LNCaP clone FGC (cell line): ENCODE data around the gene MED13L.
"Not testable (repeated sequence)": the region's sequence is repeated elsewhere in the genome, so short reads cannot be mapped to it uniquely, and the experiment has no call there.

Experiments used
- DNase-seq: peaks from one replicate; pipeline ENCODE4 v3.0.0-alpha.2; 2011; ENCODE audit warnings: low read depth
- H3K4me3 ChIP-seq: 2 replicates; pipeline ENCODE4 v1.5.1; 2011; ENCODE audit warnings: mild to moderate bottlenecking, low read depth, low read length, control low read depth
- TF ChIP-seq, protein P1 (sequence below): IDR thresholded peaks from 2 replicates; pipeline ENCODE4 v1.5.1; 2012; ENCODE audit warnings: mild to moderate bottlenecking; ENCODE audit not compliant: control insufficient read depth, insufficient read depth; ENCODE audit errors: extremely low read depth

Gene MED13L

DNA sequence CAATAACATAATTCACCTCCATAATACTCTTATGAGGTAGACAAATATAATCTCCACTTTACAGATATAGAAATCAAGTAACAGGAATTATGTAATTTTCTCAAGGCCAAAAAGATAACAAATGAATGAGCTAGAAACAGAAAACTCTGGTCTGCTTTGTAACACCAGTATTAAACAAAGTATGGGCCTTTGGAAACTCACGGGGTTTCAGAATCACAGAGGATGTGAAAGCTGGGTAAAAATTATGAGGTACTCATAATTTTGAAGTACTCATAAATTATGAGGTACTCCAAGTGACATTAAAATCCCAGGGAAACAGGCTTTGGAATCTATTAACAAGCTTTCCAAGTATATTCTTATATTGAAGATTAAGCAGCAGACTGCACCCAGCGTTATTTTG lies 140.2 kb downstream of the MED13L start:
- no peak overlapping the region for H3K4me3 ChIP-seq
- TF ChIP-seq, protein P1, sequence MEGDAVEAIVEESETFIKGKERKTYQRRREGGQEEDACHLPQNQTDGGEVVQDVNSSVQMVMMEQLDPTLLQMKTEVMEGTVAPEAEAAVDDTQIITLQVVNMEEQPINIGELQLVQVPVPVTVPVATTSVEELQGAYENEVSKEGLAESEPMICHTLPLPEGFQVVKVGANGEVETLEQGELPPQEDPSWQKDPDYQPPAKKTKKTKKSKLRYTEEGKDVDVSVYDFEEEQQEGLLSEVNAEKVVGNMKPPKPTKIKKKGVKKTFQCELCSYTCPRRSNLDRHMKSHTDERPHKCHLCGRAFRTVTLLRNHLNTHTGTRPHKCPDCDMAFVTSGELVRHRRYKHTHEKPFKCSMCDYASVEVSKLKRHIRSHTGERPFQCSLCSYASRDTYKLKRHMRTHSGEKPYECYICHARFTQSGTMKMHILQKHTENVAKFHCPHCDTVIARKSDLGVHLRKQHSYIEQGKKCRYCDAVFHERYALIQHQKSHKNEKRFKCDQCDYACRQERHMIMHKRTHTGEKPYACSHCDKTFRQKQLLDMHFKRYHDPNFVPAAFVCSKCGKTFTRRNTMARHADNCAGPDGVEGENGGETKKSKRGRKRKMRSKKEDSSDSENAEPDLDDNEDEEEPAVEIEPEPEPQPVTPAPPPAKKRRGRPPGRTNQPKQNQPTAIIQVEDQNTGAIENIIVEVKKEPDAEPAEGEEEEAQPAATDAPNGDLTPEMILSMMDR = no peak
- DNase-seq = no peak

DNA sequence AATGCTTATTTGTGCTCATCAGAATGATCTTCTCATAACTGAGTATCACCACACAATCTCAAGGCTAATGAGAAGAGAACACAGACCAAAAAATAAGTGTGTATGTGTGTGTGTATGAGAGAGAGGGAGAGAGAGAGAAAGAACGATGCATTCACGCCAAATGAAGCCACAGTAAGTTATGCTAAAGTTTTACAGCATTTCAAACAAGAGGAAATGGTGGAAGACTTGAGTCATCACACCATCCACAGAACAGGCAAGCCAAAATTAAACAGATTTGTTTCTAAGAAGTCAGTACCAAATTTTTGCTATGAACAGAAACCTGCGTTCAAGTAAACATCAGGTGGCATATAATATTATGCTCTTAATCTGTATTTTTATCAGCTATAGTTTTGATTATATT lies 141.2 kb downstream of the MED13L start:
- no peak overlapping the region for H3K4me3 ChIP-seq
- DNase-seq = no peak

DNA sequence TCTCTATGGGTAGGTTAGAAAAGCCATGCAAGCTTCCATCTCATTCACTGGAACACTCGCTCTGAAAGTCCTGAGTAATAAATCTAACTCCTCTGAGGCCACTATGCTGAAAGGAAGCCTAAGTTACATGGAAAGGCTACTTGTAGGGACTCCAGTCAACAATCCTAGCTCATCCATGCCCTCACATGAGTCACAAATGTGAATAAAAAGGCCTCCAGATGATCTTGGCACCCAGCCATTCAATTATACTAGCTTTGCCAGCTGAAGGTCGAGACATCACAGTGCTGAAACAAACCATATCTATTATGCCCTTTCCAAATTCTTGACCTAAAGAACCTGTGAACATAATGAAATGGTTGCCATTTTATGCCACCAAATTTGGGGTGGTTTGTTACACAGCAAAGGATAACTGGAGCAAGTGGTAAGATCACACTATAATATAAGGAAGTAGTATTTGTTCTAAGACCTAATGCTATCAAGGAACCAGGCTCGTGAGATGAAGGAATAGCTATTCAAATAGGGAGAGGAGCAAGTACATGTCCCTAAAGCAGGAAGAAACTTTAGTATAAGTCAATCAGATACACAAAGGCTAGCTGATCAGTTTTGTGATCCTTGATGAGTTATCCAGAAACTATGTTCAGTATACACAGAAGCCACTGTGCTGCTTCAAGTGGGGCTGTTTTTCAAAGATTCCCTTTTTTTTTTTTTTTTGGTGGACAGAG lies 142.1 kb downstream of the MED13L start:
- TF ChIP-seq, protein P1 = no peak
- H3K4me3 ChIP-seq = no peak overlapping the region
- no peak for DNase-seq

More for the DNA sequence above, 141.2 kb downstream of the MED13L start:
- TF ChIP-seq, protein P1 = no peak

- H3K4me3 ChIP-seq = no peak overlapping the region
- TF ChIP-seq, protein P1 = no peak
- DNase-seq = no peak
Measured at GRCh38 chr12:116133636-116134214, 143.8 kb downstream of the MED13L start.

DNA sequence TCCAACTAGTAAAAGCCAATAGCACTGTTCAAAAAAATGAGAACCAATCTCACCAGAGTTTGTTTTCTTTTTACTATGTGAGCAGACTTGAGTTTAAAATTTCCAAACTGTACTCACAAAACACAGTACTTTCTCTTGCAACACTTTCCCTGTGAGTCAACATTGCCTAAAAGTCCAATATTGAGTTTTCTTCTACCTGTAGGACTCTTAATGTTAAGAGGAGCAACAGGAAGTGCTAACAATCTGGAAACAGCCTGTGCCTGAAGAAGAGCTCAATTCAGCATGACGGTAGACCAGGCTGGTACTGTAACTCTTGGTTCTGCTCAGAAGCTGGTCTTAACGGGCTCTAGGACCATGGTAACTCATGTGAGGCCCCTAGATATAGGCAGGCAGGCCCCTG lies 144.3 kb downstream of the MED13L start:
- H3K4me3 ChIP-seq = no peak overlapping the region
- TF ChIP-seq, protein P1 = no peak
- DNase-seq = no peak

DNA sequence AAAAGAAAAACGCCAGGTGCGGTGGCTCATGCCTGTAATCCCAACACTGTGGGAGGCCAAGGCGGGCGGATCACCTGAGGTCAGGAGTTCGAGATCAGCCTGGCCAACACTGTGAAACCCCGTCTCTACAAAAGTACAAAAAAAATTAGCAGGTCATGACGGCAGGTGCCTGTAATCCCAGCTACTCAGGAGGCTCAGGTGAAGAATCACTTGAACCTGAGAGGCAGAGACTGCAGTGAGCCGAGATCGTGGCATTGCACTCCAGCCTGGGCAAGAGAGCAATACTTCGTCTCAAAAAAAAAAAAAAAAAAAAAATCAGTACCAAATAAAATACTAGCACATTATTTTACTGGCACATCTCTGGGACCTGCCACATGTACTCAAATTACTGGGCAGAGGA lies 145.5 kb downstream of the MED13L start:
- not testable (repeated sequence) for DNase-seq, H3K4me3 ChIP-seq

GRCh38 chr12:116131176-116131575 lies 146.3 kb downstream of the MED13L start:
- TF ChIP-seq, protein P1 = no peak
- H3K4me3 ChIP-seq = no peak overlapping the region
- DNase-seq = no peak
